Caco-2 (cell line): ENCODE measurements around the gene HSPA1B. TPM values are rescaled to one million over a fixed set of nuclear protein-coding genes. Genes with fewer than 3 reads are reported as not detected.
"Not testable (repeated sequence)": the region's sequence is repeated elsewhere in the genome, so short reads cannot be mapped to it uniquely, and the experiment has no call there.

Experiments
- BruUV-seq: library from RNA; stranded (reverse); fragments of 400-500 nt; replicated peaks from 2 replicates; lab custom pipeline; 2021; lab: Mats Ljungman, UMichigan
- CTCF ChIA-PET: fragments of 300-600 bp; sonication (Branson Sonifier 250); formaldehyde crosslinking; loops from one replicate; lab custom pipeline; 2022; ENCODE audit warnings: antibody characterized with exemption; lab: Charles Lee
- POLR2A ChIA-PET: fragments of 300-600 bp; sonication (Branson Sonifier 250); formaldehyde crosslinking; loops from one replicate; lab custom pipeline; 2022; ENCODE audit warnings: antibody characterized with exemption; lab: Charles Lee
- DNase-seq, 2 experiments: peaks; one replicate each; pipeline versions ENCODE4 v3.0.0 to v3.0.0-alpha.2; 2020 to 2022
- H3K27me3 ChIP-seq: replicated peaks from 2 replicates; pipeline ENCODE4 v1.6.0; 2011; ENCODE audit warnings: low read length; ENCODE audit not compliant: control insufficient read depth, insufficient read depth
- H3K36me3 ChIP-seq: 2 replicates; pipeline ENCODE4 v1.5.1; 2011; ENCODE audit warnings: low read length; ENCODE audit not compliant: control insufficient read depth, insufficient read depth
- H3K4me1 ChIP-seq: fragments of 250-450 bp; sonication (Bioruptor Pico); 2 replicates; pipeline ENCODE4 v1.5.1; 2020; ENCODE audit warnings: mild to moderate bottlenecking
- H3K4me3 ChIP-seq: 2 replicates; pipeline ENCODE4 v1.5.1; 2011; ENCODE audit warnings: low read depth, mild to moderate bottlenecking, control low read depth, low read length
- H3K9me3 ChIP-seq: fragments of 250-450 bp; sonication (Bioruptor Pico); 2 replicates; pipeline ENCODE4 v1.5.1; 2020; ENCODE audit warnings: mild to moderate bottlenecking, moderate library complexity
- H3K27ac Mint-ChIP-seq: one replicate; pipeline ENCODE4 v1.8.0; 2022; ENCODE audit warnings: mixed read lengths; ENCODE audit not compliant: unreplicated experiment
- H3K27me3 Mint-ChIP-seq: one replicate; pipeline ENCODE4 v1.8.0; 2022; ENCODE audit warnings: mixed read lengths; ENCODE audit not compliant: insufficient read depth, unreplicated experiment
- H3K36me3 Mint-ChIP-seq: one replicate; pipeline ENCODE4 v1.8.0; 2022; ENCODE audit warnings: mild to moderate bottlenecking, mixed read lengths; ENCODE audit not compliant: insufficient read depth, unreplicated experiment
- H3K4me1 Mint-ChIP-seq: one replicate; pipeline ENCODE4 v1.8.0; 2022; ENCODE audit warnings: low read depth, mixed read lengths; ENCODE audit not compliant: unreplicated experiment
- H3K4me3 Mint-ChIP-seq: one replicate; pipeline ENCODE4 v1.8.0; 2022; ENCODE audit warnings: mild to moderate bottlenecking, moderate library complexity, mixed read lengths; ENCODE audit not compliant: unreplicated experiment
- H3K9me3 Mint-ChIP-seq: one replicate; pipeline ENCODE4 v1.8.0; 2022; ENCODE audit warnings: mixed read lengths; ENCODE audit not compliant: unreplicated experiment
- CTCF ChIP-seq, 2 experiments: fragments of 200-600 bp in 1 of 2; IDR thresholded peaks; 1 replicate in 1 of 2; 2 replicates in 1 of 2; pipeline versions ENCODE4 v1.5.1 to v1.8.0; 2011 to 2022; ENCODE audit warnings: antibody characterized with exemption in 1 of 2, control low read depth in 1 of 2, inconsistent platforms in 1 of 2, low read depth in 1 of 2, low read length in 1 of 2, mild to moderate bottlenecking in 1 of 2, moderate library complexity in 1 of 2; ENCODE audit not compliant: insufficient read depth in 1 of 2, severe bottlenecking in 1 of 2, unreplicated experiment in 1 of 2
- intact Hi-C: fragments of 100-400 bp; cut with micrococcal nuclease; formaldehyde crosslinking; loops from one replicate; pipeline ENCODE4 v1.10.0; 2022; ENCODE audit not compliant: unreplicated experiment
- total RNA-seq: library from RNA; stranded (reverse); gene quantifications from 2 replicates; pipeline ENCODE4 v1.2.3, GENCODE V29; 2022

Gene HSPA1B
- total RNA-seq, 1 experiment from 2014 or later: 99.0 TPM

GRCh38 chr6:31861919-31862343 is 34.4 kb downstream of the HSPA1B start:
- no peaks in the 10 kb centered on the region for H3K27me3 Mint-ChIP-seq
- H3K36me3 ChIP-seq: peaks cover 9% of the 10 kb centered on the region
- ChIA-PET POLR2A (interaction anchor here (0.5 to 3.3 kb wide), 10 partner anchors 14 to 320 kb away, joined by 5 to 40 read pairs (median 9); partner anchors contain the start of genes ABHD16A, DDX39B, EHMT2 and HSPA1B), CTCF (interaction anchor here (0.8 to 1.1 kb wide), 2 partner anchors 61 to 89 kb away, joined by 3 to 7 read pairs; no protein-coding TSS in a partner anchor)
- peaks cover 60% of the 10 kb centered on the region for H3K36me3 Mint-ChIP-seq
- H3K4me3 Mint-ChIP-seq: peak overlapping the region; percentile 100
- no peaks in the 10 kb centered on the region for H3K9me3 ChIP-seq
- H3K27me3 ChIP-seq: no peaks in the 10 kb centered on the region
- intact Hi-C loops: loop anchor here (2.0 kb wide), 1 partner anchor 55 kb away; the partner anchor contains the start of gene LSM2
- DNase-seq: no peak
- H3K4me3 ChIP-seq: peak overlapping the region; percentile 76
- H3K9me3 Mint-ChIP-seq: no peaks in the 10 kb centered on the region
- TSS peak; percentile 51 for BruUV-seq
- peaks cover 14% of the 10 kb centered on the region for H3K4me1 ChIP-seq
- H3K27ac Mint-ChIP-seq: peak overlapping the region; percentile 100
- H3K4me1 Mint-ChIP-seq: peaks cover 24% of the 10 kb centered on the region
- TF ChIP-seq CTCF (IDR thresholded peaks at IDR 0.05; ENCODE audit: insufficient read depth in 1 of 2, low read depth in 1 of 2, low read length in 1 of 2, severe bottlenecking in 1 of 2, unreplicated experiment in 1 of 2): no peak

GRCh38 chr6:31862344-31863235 is 35.1 kb downstream of the HSPA1B start, which contains the start of gene NEU1:
TSS of gene NEU1 (minus strand) at chr6:31862821. CDS start at chr6:31862776, 45 bp downstream.
- Mint-ChIP-seq H3K9me3 (no peaks in the 10 kb centered on the region), H3K27me3 (no peaks in the 10 kb centered on the region), H3K36me3 (peaks cover 54% of the 10 kb centered on the region), H3K4me3 (peak within 1 kb of the TSS; percentile 100), H3K4me1 (peaks cover 24% of the 10 kb centered on the region), H3K27ac (peak within 1 kb of the TSS; percentile 100)
- peak; percentile 99 to 100 for DNase-seq
- Histone ChIP-seq H3K9me3 (no peaks in the 10 kb centered on the region), H3K4me3 (peak within 1 kb of the TSS; percentile 76), H3K4me1 (peaks cover 14% of the 10 kb centered on the region), H3K36me3 (peaks cover 9% of the 10 kb centered on the region), H3K27me3 (no peaks in the 10 kb centered on the region)
- no TSS peak for BruUV-seq
- ChIA-PET CTCF (interaction anchor here (0.6 to 1.8 kb wide), 15 partner anchors 12 to 210 kb away, joined by 3 to 10 read pairs (median 3); partner anchors contain the start of genes BAG6, CLIC1, DDAH2 and LSM2), POLR2A (interaction anchor here (0.5 to 3.3 kb wide), 42 partner anchors 10 to 1109 kb away, joined by 3 to 40 read pairs (median 5); partner anchors contain the start of genes ABHD16A, APOM, ATF6B and BAG6)
- intact Hi-C loops: loop anchor here (1.0 to 2.0 kb wide), 6 partner anchors 15 to 182 kb away; partner anchors contain the start of genes EHMT2 and LSM2
- no peak for TF ChIP-seq CTCF (IDR thresholded peaks at IDR 0.05; ENCODE audit: insufficient read depth in 1 of 2, low read depth in 1 of 2, low read length in 1 of 2, severe bottlenecking in 1 of 2, unreplicated experiment in 1 of 2)

- Histone ChIP-seq H3K4me1 (peaks cover 14% of the 10 kb centered on the region), H3K4me3 (peak overlapping the region; percentile 56)
- DNase-seq, BruUV-seq, H3K27me3 Mint-ChIP-seq, H3K27me3 ChIP-seq, H3K9me3 Mint-ChIP-seq, H3K9me3 ChIP-seq, H3K36me3 ChIP-seq: not testable (repeated sequence)
- CTCF ChIA-PET: interaction anchor here (0.6 to 1.8 kb wide), 6 partner anchors 34 to 183 kb away, joined by 3 to 10 read pairs (median 3); partner anchors contain the start of genes LSM2, LY6G5C and VARS1
- intact Hi-C loops: loop anchor here (1.0 kb wide), 1 partner anchor 125 kb away; no protein-coding TSS in a partner anchor
- Mint-ChIP-seq H3K36me3 (peaks cover 48% of the 10 kb centered on the region), H3K4me1 (peaks cover 24% of the 10 kb centered on the region), H3K27ac (peak overlapping the region; percentile 100), H3K4me3 (peak overlapping the region; percentile 100)
- POLR2A ChIA-PET: interaction anchor here (0.6 to 3.3 kb wide), 6 partner anchors 16 to 1145 kb away, joined by 3 to 40 read pairs (median 4); partner anchors contain the start of gene HSPA1B
These were observed 36.6 kb downstream of the HSPA1B start for GRCh38 chr6:31864123-31864562.
